ENCODE results near the gene KNSTRN.

- TF ChIP-seq EZH2 (IDR thresholded peaks at IDR 0.05; ENCODE audit: low read length, unreplicated experiment) (no peak), EZH2phosphoT487 (IDR thresholded peaks at IDR 0.05; ENCODE audit: borderline replicate concordance, low read length) (no peak)
- TF ChIP-seq, protein P1, sequence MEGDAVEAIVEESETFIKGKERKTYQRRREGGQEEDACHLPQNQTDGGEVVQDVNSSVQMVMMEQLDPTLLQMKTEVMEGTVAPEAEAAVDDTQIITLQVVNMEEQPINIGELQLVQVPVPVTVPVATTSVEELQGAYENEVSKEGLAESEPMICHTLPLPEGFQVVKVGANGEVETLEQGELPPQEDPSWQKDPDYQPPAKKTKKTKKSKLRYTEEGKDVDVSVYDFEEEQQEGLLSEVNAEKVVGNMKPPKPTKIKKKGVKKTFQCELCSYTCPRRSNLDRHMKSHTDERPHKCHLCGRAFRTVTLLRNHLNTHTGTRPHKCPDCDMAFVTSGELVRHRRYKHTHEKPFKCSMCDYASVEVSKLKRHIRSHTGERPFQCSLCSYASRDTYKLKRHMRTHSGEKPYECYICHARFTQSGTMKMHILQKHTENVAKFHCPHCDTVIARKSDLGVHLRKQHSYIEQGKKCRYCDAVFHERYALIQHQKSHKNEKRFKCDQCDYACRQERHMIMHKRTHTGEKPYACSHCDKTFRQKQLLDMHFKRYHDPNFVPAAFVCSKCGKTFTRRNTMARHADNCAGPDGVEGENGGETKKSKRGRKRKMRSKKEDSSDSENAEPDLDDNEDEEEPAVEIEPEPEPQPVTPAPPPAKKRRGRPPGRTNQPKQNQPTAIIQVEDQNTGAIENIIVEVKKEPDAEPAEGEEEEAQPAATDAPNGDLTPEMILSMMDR (conservative IDR thresholded peaks at IDR 0.05; ENCODE audit: low read depth, low read length) = no peak
Measured at GRCh38 chr15:40334541-40334940, 48.0 kb upstream of the KNSTRN start.

Data from PC-3 (cell line).